HCT116 (cell line): Measurements from ENCODE around the gene ADCY10. TPM values are rescaled to one million over a fixed set of nuclear protein-coding genes. Genes with fewer than 3 reads are reported as not detected.

Experiments
- ATAC-seq: fragments of 200-7000 bp; cut with Tn5 transposase; 2 replicates; pipeline ENCODE4 v1.9.1; 2020; ENCODE audit warnings: mild to moderate bottlenecking, moderate library complexity
- BruUV-seq: library from RNA; stranded (reverse); fragments of 400-500 nt; replicated peaks from 2 replicates; lab custom pipeline; 2021; lab: Mats Ljungman, UMichigan
- CTCF ChIA-PET: fragments of 300-600 bp; sonication (Branson Sonifier 250); formaldehyde crosslinking; loops from one replicate; lab custom pipeline; 2021; ENCODE audit warnings: antibody characterized with exemption; lab: Charles Lee
- POLR2A ChIA-PET: fragments of 300-600, 350-600 bp; sonication (Branson Sonifier 250); formaldehyde crosslinking; loops from one replicate; lab custom pipeline; 2021; ENCODE audit warnings: antibody characterized with exemption; lab: Charles Lee
- RAD21 ChIA-PET, 2 experiments: fragments of 300-600 bp; sonication (Branson Sonifier 250); formaldehyde crosslinking; loops; one replicate each; lab custom pipeline; 2023; ENCODE audit warnings: low total read pairs in 2 of 2; ENCODE audit not compliant: uncharacterized antibody in 2 of 2, unreplicated experiment in 2 of 2, low non-redundant PET in 1 of 2; lab: Charles Lee
- DNase-seq: peaks from one replicate; pipeline ENCODE4 v3.0.0-alpha.2; 2010; ENCODE audit warnings: low read depth, low spot score
- H2AFZ ChIP-seq: fragments of 200-600 bp; shearing (Covaris generic), sonication (generic); 2 replicates; pipeline ENCODE4 v1.6.1; 2017; ENCODE audit warnings: low read depth, mixed run types, mixed read lengths, antibody characterized with exemption, low read length; ENCODE audit not compliant: poor library complexity, severe bottlenecking
- H3K27ac ChIP-seq: 2 replicates; pipeline ENCODE4 v1.5.1; 2012; ENCODE audit warnings: low read depth, low read length
- H3K27me3 ChIP-seq: fragments of 200-600 bp; sonication (generic); 2 replicates; pipeline ENCODE4 v1.6.1; 2016; ENCODE audit warnings: mixed run types, low read length, mixed read lengths; ENCODE audit not compliant: insufficient read depth
- H3K36me3 ChIP-seq, 2 experiments: fragments of 200-500 bp in 1 of 2; fragments of 200-600 bp in 1 of 2; sonication (Bioruptor generic) in 1 of 2; sonication (generic) in 1 of 2; 2 replicates each; pipeline versions ENCODE4 v1.5.1 to v1.6.1; 2014 to 2016; ENCODE audit warnings: low read length in 2 of 2, inconsistent platforms in 1 of 2, mixed read lengths in 1 of 2, mixed run types in 1 of 2; ENCODE audit not compliant: insufficient read depth in 2 of 2, control insufficient read depth in 1 of 2
- H3K4me1 ChIP-seq, 2 experiments: fragments of 200-600 bp in 1 of 2; sonication (generic) in 1 of 2; 2 replicates each; pipeline versions ENCODE4 v1.5.1 to v1.6.1; 2012 to 2017; ENCODE audit warnings: low read length in 2 of 2, inconsistent platforms in 1 of 2, mild to moderate bottlenecking in 1 of 2, mixed read lengths in 1 of 2, mixed run types in 1 of 2, moderate library complexity in 1 of 2; ENCODE audit not compliant: insufficient read depth in 2 of 2, control insufficient read depth in 1 of 2
- H3K4me2 ChIP-seq: fragments of 200-600 bp; sonication (generic); 2 replicates; pipeline ENCODE4 v1.6.1; 2017; ENCODE audit warnings: mixed run types, low read length, mixed read lengths
- H3K4me3 ChIP-seq, 2 experiments: fragments of 200-600 bp in 1 of 2; sonication (generic) in 1 of 2; replicated peaks in 1 of 2; 2 replicates each; pipeline ENCODE4 v1.5.1; 2011 to 2016; ENCODE audit warnings: low read length in 2 of 2, control low read depth in 1 of 2, low read depth in 1 of 2, mild to moderate bottlenecking in 1 of 2, mixed read lengths in 1 of 2, mixed run types in 1 of 2
- H3K79me2 ChIP-seq: fragments of 200-600 bp; sonication (generic); 2 replicates; pipeline ENCODE4 v1.6.1; 2017; ENCODE audit warnings: mild to moderate bottlenecking, mixed run types, low read length, moderate library complexity, mixed read lengths; ENCODE audit not compliant: insufficient read depth
- H3K9ac ChIP-seq: fragments of 200-600 bp; sonication (generic); 2 replicates; pipeline ENCODE4 v1.6.1; 2016; ENCODE audit warnings: low read length, mixed read lengths
- H3K9me2 ChIP-seq: fragments of 200-600 bp; sonication (generic), shearing (Covaris generic); 2 replicates; pipeline ENCODE4 v1.6.1; 2017; ENCODE audit warnings: mixed run types, mild to moderate bottlenecking, moderate library complexity; ENCODE audit not compliant: insufficient read depth
- H3K9me3 ChIP-seq, 2 experiments: fragments of 200-500 bp in 1 of 2; fragments of 200-600 bp in 1 of 2; sonication (Bioruptor generic) in 1 of 2; sonication (generic) in 1 of 2; 2 replicates each; pipeline ENCODE4 v1.6.1; 2014 to 2017; ENCODE audit warnings: low read length in 2 of 2, mixed read lengths in 2 of 2, inconsistent platforms in 1 of 2, low read depth in 1 of 2, mild to moderate bottlenecking in 1 of 2, mixed run types in 1 of 2, moderate library complexity in 1 of 2; ENCODE audit not compliant: control insufficient read depth in 1 of 2, insufficient read depth in 1 of 2
- H4K20me1 ChIP-seq: fragments of 200-600 bp; sonication (generic), shearing (Covaris generic); 2 replicates; pipeline ENCODE4 v1.6.1; 2017; ENCODE audit warnings: mixed run types, mild to moderate bottlenecking, moderate library complexity; ENCODE audit not compliant: insufficient read depth
- CBX3 ChIP-seq: IDR thresholded peaks from 2 replicates; pipeline ENCODE4 v1.6.1; 2012; ENCODE audit warnings: low read depth
- CEBPB ChIP-seq: IDR thresholded peaks from 2 replicates; pipeline ENCODE4 v1.6.1; 2012; ENCODE audit warnings: low read depth
- ELF1 ChIP-seq: IDR thresholded peaks from 2 replicates; pipeline ENCODE4 v1.6.1; 2012; ENCODE audit warnings: low read depth, borderline replicate concordance
- EZH2 ChIP-seq: fragments of 200-600 bp; sonication (generic); IDR thresholded peaks from 2 replicates; pipeline ENCODE4 v1.6.1; 2017; ENCODE audit warnings: antibody characterized with exemption, mixed run types
- FOSL1 ChIP-seq: IDR thresholded peaks from 2 replicates; pipeline ENCODE4 v1.6.1; 2012; ENCODE audit warnings: low read depth
- JUND ChIP-seq: IDR thresholded peaks from 2 replicates; pipeline ENCODE4 v1.6.1; 2012
- POLR2A ChIP-seq: IDR thresholded peaks from 2 replicates; pipeline ENCODE4 v1.7.0; 2011; ENCODE audit warnings: borderline replicate concordance; ENCODE audit not compliant: insufficient read depth, insufficient read length; ENCODE audit errors: extremely low read depth
- POLR2AphosphoS5 ChIP-seq: IDR thresholded peaks from 2 replicates; pipeline ENCODE4 v1.6.1; 2011; ENCODE audit warnings: mild to moderate bottlenecking, low read depth, low read length, moderate library complexity
- RAD21 ChIP-seq: IDR thresholded peaks from 2 replicates; pipeline ENCODE4 v1.6.1; 2012; ENCODE audit warnings: low read depth, mild to moderate bottlenecking
- SIN3A ChIP-seq: IDR thresholded peaks from 2 replicates; pipeline ENCODE4 v1.6.1; 2012; ENCODE audit warnings: low read depth
- SP1 ChIP-seq: IDR thresholded peaks from 2 replicates; pipeline ENCODE4 v1.6.1; 2012; ENCODE audit warnings: low read depth
- TCF7L2 ChIP-seq: IDR thresholded peaks from 2 replicates; pipeline ENCODE4 v1.7.0; 2011; ENCODE audit warnings: borderline replicate concordance, inconsistent platforms; ENCODE audit not compliant: insufficient read depth, insufficient read length; ENCODE audit errors: extremely low read depth
- ZFX ChIP-seq: fragments of 450-650 bp; IDR thresholded peaks from 2 replicates; pipeline ENCODE4 v1.6.1; 2017
- ZNF274 ChIP-seq: fragments of 200-500 bp; sonication (Bioruptor generic); IDR thresholded peaks from 2 replicates; pipeline ENCODE4 v1.6.1; 2014; ENCODE audit warnings: mild to moderate bottlenecking, low read depth, low read length, inconsistent platforms
- intact Hi-C: fragments of 100-400 bp; cut with micrococcal nuclease; formaldehyde crosslinking; loops from 2 replicates; pipeline ENCODE4 v1.10.0; 2022
- total RNA-seq: library from RNA; stranded (reverse); gene quantifications from one replicate; pipeline ENCODE4 v1.2.1, GENCODE V29; 2021; ENCODE audit not compliant: unreplicated experiment
- TF ChIP-seq, protein P1 (sequence below), 3 experiments: fragments of 200-600 bp in 1 of 3; sonication (generic) in 1 of 3; IDR thresholded peaks in 2 of 3; conservative IDR thresholded peaks in 1 of 3; 2 replicates each; pipeline ENCODE4 v1.5.1; 2012 to 2017; ENCODE audit warnings: low read depth in 2 of 3, low read length in 2 of 3, antibody characterized with exemption in 1 of 3, borderline replicate concordance in 1 of 3, control low read depth in 1 of 3, mild to moderate bottlenecking in 1 of 3, mixed read lengths in 1 of 3, mixed run types in 1 of 3, moderate library complexity in 1 of 3; ENCODE audit not compliant: insufficient read depth in 1 of 3
- TF ChIP-seq, protein P2 (sequence below): IDR thresholded peaks from 2 replicates; pipeline ENCODE4 v1.6.1; 2012
- TF ChIP-seq, protein P3 (sequence below): IDR thresholded peaks from 2 replicates; pipeline ENCODE4 v1.6.1; 2012; ENCODE audit warnings: low read depth
- TF ChIP-seq, protein P4 (sequence below): IDR thresholded peaks from 2 replicates; pipeline ENCODE4 v1.6.1; 2011; ENCODE audit warnings: mild to moderate bottlenecking, low read length, moderate library complexity; ENCODE audit not compliant: insufficient replicate concordance; ENCODE audit errors: extremely low read depth
- TF ChIP-seq, protein P5 (sequence below): IDR thresholded peaks from 2 replicates; pipeline ENCODE4 v1.6.1; 2012

ADCY10 gene
- total RNA-seq, 1 experiment from 2014 or later = 0.30 TPM

DNA sequence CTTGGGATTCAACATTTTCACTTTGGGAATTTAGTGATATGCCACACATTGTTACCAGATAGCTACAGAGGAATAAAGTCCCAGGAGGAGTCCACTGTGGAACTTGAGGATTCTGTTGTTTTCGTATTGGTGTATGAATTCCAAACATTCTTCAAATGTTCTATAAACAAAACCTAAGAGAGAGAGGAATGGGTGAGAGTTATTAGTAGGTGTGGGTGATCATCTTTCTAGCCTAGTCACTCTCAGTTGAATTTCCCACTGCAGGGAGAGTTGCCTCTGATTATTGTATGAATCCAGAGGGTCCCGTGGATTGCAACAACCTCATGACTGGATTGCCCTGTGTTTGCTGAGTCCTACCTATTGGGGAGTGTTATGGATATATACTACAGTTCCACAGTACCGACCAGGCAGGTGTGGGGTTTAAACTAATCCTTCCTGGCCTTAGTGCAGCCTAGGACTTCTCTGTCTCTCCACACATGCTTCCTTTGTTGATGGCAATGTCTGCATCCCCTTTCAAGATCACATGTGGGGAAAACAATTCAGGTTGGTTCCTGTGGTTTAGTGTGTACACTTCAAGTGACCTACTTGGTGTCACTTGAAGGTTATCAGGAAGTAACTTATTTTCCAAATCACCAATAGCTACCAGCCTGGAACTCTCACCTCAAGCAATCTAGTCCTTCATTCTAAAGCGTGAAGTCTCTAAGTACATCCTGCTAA, 91.8 kb downstream of the ADCY10 start (continued):
- TF ChIP-seq, protein P1, sequence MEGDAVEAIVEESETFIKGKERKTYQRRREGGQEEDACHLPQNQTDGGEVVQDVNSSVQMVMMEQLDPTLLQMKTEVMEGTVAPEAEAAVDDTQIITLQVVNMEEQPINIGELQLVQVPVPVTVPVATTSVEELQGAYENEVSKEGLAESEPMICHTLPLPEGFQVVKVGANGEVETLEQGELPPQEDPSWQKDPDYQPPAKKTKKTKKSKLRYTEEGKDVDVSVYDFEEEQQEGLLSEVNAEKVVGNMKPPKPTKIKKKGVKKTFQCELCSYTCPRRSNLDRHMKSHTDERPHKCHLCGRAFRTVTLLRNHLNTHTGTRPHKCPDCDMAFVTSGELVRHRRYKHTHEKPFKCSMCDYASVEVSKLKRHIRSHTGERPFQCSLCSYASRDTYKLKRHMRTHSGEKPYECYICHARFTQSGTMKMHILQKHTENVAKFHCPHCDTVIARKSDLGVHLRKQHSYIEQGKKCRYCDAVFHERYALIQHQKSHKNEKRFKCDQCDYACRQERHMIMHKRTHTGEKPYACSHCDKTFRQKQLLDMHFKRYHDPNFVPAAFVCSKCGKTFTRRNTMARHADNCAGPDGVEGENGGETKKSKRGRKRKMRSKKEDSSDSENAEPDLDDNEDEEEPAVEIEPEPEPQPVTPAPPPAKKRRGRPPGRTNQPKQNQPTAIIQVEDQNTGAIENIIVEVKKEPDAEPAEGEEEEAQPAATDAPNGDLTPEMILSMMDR (IDR thresholded peaks at IDR 0.05 in 2 of 3, conservative IDR thresholded peaks at IDR 0.05 in 1 of 3; ENCODE audit: borderline replicate concordance in 1 of 3, insufficient read depth in 1 of 3, low read depth in 2 of 3, low read length in 2 of 3) = no peak
- TF ChIP-seq ZFX = no peak
- TF ChIP-seq, all 23 proteins: peak for 0

DNA sequence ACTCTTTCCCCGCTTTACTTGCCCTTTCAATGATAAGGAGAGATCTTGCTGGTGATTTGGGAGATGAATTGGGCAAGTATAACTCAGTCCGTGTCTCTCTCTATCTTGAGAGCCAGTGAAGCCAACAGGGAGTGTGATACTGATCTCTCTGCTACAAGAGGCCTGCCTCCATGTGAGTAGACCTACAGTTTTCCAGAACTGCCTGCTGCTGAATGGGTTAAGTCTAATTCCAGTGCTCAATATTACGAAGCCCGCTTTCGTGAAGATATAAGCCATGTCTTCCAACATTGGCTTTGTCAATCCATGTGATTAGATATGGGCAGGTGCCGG, 92.6 kb downstream of the ADCY10 start:
- no TSS peak for BruUV-seq
- H3K27me3 ChIP-seq = no peaks in the 10 kb centered on the region
- intact Hi-C loops = no loop called here
- no peaks in the 10 kb centered on the region for H4K20me1 ChIP-seq
- no peaks in the 10 kb centered on the region for H3K79me2 ChIP-seq
- no peak overlapping the region for H2AFZ ChIP-seq
- ChIA-PET POLR2A (no interaction called here), RAD21 (no interaction called here), CTCF (no interaction called here)
- H3K9me2 ChIP-seq = no peaks in the 10 kb centered on the region
- H3K9me3 ChIP-seq = no peaks in the 10 kb centered on the region
- TF ChIP-seq ZNF274 = no peak
- TF ChIP-seq, protein P2, sequence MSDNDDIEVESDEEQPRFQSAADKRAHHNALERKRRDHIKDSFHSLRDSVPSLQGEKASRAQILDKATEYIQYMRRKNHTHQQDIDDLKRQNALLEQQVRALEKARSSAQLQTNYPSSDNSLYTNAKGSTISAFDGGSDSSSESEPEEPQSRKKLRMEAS = no peak
- TF ChIP-seq SIN3A = no peak
- no peak for TF ChIP-seq POLR2AphosphoS5
- no peak for TF ChIP-seq EZH2
- TF ChIP-seq, protein P3, sequence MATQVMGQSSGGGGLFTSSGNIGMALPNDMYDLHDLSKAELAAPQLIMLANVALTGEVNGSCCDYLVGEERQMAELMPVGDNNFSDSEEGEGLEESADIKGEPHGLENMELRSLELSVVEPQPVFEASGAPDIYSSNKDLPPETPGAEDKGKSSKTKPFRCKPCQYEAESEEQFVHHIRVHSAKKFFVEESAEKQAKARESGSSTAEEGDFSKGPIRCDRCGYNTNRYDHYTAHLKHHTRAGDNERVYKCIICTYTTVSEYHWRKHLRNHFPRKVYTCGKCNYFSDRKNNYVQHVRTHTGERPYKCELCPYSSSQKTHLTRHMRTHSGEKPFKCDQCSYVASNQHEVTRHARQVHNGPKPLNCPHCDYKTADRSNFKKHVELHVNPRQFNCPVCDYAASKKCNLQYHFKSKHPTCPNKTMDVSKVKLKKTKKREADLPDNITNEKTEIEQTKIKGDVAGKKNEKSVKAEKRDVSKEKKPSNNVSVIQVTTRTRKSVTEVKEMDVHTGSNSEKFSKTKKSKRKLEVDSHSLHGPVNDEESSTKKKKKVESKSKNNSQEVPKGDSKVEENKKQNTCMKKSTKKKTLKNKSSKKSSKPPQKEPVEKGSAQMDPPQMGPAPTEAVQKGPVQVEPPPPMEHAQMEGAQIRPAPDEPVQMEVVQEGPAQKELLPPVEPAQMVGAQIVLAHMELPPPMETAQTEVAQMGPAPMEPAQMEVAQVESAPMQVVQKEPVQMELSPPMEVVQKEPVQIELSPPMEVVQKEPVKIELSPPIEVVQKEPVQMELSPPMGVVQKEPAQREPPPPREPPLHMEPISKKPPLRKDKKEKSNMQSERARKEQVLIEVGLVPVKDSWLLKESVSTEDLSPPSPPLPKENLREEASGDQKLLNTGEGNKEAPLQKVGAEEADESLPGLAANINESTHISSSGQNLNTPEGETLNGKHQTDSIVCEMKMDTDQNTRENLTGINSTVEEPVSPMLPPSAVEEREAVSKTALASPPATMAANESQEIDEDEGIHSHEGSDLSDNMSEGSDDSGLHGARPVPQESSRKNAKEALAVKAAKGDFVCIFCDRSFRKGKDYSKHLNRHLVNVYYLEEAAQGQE = no peak
- TF ChIP-seq, protein P4, sequence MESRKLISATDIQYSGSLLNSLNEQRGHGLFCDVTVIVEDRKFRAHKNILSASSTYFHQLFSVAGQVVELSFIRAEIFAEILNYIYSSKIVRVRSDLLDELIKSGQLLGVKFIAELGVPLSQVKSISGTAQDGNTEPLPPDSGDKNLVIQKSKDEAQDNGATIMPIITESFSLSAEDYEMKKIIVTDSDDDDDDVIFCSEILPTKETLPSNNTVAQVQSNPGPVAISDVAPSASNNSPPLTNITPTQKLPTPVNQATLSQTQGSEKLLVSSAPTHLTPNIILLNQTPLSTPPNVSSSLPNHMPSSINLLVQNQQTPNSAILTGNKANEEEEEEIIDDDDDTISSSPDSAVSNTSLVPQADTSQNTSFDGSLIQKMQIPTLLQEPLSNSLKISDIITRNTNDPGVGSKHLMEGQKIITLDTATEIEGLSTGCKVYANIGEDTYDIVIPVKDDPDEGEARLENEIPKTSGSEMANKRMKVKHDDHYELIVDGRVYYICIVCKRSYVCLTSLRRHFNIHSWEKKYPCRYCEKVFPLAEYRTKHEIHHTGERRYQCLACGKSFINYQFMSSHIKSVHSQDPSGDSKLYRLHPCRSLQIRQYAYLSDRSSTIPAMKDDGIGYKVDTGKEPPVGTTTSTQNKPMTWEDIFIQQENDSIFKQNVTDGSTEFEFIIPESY = no peak
- no peak for TF ChIP-seq JUND
- TF ChIP-seq, protein P5, sequence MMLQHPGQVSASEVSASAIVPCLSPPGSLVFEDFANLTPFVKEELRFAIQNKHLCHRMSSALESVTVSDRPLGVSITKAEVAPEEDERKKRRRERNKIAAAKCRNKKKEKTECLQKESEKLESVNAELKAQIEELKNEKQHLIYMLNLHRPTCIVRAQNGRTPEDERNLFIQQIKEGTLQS = no peak
- TF ChIP-seq TCF7L2 = no peak
- TF ChIP-seq SP1 = no peak
- no peak for TF ChIP-seq ELF1
- TF ChIP-seq POLR2A = no peak
- no peak for TF ChIP-seq ZFX
- no peak for TF ChIP-seq CEBPB
- TF ChIP-seq RAD21 = no peak
- TF ChIP-seq FOSL1 = no peak
- no peak for TF ChIP-seq CBX3
- ATAC-seq = no peak
- no peak overlapping the region for H3K4me3 ChIP-seq
- no peak overlapping the region for H3K27ac ChIP-seq
- no peaks in the 10 kb centered on the region for H3K36me3 ChIP-seq
- H3K4me2 ChIP-seq = no peak overlapping the region
- no peak overlapping the region for H3K9ac ChIP-seq
- H3K4me1 ChIP-seq = peaks cover 4 to 30% of the 10 kb centered on the region in 2 experiments; a peak in 3 of 4 replicates
- no peak for DNase-seq
